Neural progenitor cell (in vitro differentiated cells): ENCODE measurements around the gene PLEKHH2.

Source experiments
- CTCF ChIP-seq: fragments of 200-600 bp; sonication (generic); IDR thresholded peaks from 2 replicates; pipeline ENCODE4 v1.5.1; 2017; ENCODE audit warnings: antibody characterized with exemption, mild to moderate bottlenecking
- EZH2 ChIP-seq: fragments of 200-600 bp; sonication (generic); IDR thresholded peaks from 2 replicates; pipeline ENCODE4 v1.6.1; 2017; ENCODE audit warnings: antibody characterized with exemption, mild to moderate bottlenecking, moderate library complexity

- TF ChIP-seq CTCF (no peak), EZH2 (no peak)
Observed at GRCh38 chr2:43763091-43763490, 126.0 kb downstream of the PLEKHH2 start.
